K562 (cell line): ENCODE data around the gene MYCBP. TPM values are rescaled to one million over a fixed set of nuclear protein-coding genes. Genes with fewer than 3 reads are reported as not detected.

Experiments used
- GATAD2B ChIP-seq: fragments of 450-650 bp; IDR thresholded peaks from 2 replicates; pipeline ENCODE4 v1.6.1; 2017; ENCODE audit warnings: mild to moderate bottlenecking, borderline replicate concordance
- PYGO2 ChIP-seq: fragments of 450-650 bp; IDR thresholded peaks from 2 replicates; pipeline ENCODE4 v1.6.1; 2016; ENCODE audit warnings: mild to moderate bottlenecking, missing genetic modification characterization, moderate library complexity, missing compliant biosample characterization
- RHOXF2B ChIP-seq: fragments of 250-450 bp; sonication (Bioruptor Pico); conservative IDR thresholded peaks from 2 replicates; pipeline ENCODE4 v1.5.1; 2021
- TARDBP ChIP-seq: fragments of 450-650 bp; IDR thresholded peaks from 2 replicates; pipeline ENCODE4 v1.6.1; 2016
- ZNF184 ChIP-seq: sonication (generic); formaldehyde crosslinking; IDR thresholded peaks from 2 replicates; pipeline ENCODE4 v1.5.0; 2020; ENCODE audit warnings: missing genetic modification reagents
- ZNF696 ChIP-seq: fragments of 250-450 bp; sonication (Bioruptor Pico); conservative IDR thresholded peaks from 2 replicates; pipeline ENCODE4 v1.4.0; 2020; ENCODE audit warnings: mild to moderate bottlenecking, moderate library complexity
- polyA plus RNA-seq, 8 experiments: library from polyadenylated mRNA; depleted of rRNA in 4 of 8; stranded (reverse) in 5 of 8; unstranded in 3 of 8; fragments of >200 nt; fragmentation: Nextera tagmentation in 2 of 8; fragmentation: Illumina TruSeq in 1 of 8; extraction: Ambion mirVana in 2 of 8; extraction: Trizol in 1 of 8; gene quantifications; 2 replicates each; pipeline versions ENCODE4 v1.2.1 to v1.2.3, GENCODE V29; 2011 to 2014; ENCODE audit warnings: inconsistent platforms in 1 of 8, missing spikeins in 1 of 8
- total RNA-seq, 7 experiments: library from RNA; depleted of rRNA in 6 of 7; stranded (reverse); fragments of >200 nt in 6 of 7; fragmentation: Illumina TruSeq in 2 of 7; extraction: Trizol in 2 of 7; gene quantifications; 2 replicates each; pipeline versions ENCODE4 v1.2.1 to v1.2.3, GENCODE V29; 2011 to 2021; ENCODE audit warnings: low replicate concordance in 1 of 7
- TF ChIP-seq, protein P1 (sequence below): fragments of 250-450 bp; sonication (Bioruptor Pico); IDR thresholded peaks from 2 replicates; pipeline ENCODE4 v1.5.0; 2021; ENCODE audit warnings: mild to moderate bottlenecking, borderline replicate concordance
- TF ChIP-seq, protein P2 (sequence below): fragments of 250-450 bp; sonication (Bioruptor Pico); IDR thresholded peaks from 2 replicates; pipeline ENCODE4 v1.4.0; 2020; ENCODE audit warnings: mild to moderate bottlenecking, moderate library complexity, borderline replicate concordance
- TF ChIP-seq, protein P3 (sequence below), 2 experiments: fragments of 450-650 bp; IDR thresholded peaks; 2 replicates each; pipeline ENCODE4 v1.6.1; 2016; ENCODE audit warnings: mild to moderate bottlenecking in 2 of 2, borderline replicate concordance in 1 of 2, low read depth in 1 of 2, moderate library complexity in 1 of 2
- TF ChIP-seq, protein P4 (sequence below): sonication (generic); formaldehyde crosslinking; IDR thresholded peaks from 2 replicates; pipeline ENCODE4 v1.8.0; 2022; ENCODE audit warnings: mild to moderate bottlenecking, missing genetic modification reagents
- TF ChIP-seq, protein P5 (sequence below), 3 experiments: fragments of 200-800 bp in 1 of 3; sonication (Bioruptor generic) in 1 of 3; sonication (generic) in 1 of 3; formaldehyde crosslinking in 1 of 3; IDR thresholded peaks; 2 replicates each; pipeline versions ENCODE4 v1.6.1 to v1.8.0; 2016 to 2022; ENCODE audit warnings: mild to moderate bottlenecking in 2 of 3, missing compliant biosample characterization in 2 of 3, missing genetic modification characterization in 2 of 3, missing genetic modification reagents in 1 of 3

Gene MYCBP
- total and polyA plus RNA-seq, 9 of the 15 experiments (the other 6 are each of a cell fraction or from before 2014, with no cell fraction given) = 32.3 to 253 (median 72.9) TPM

DNA sequence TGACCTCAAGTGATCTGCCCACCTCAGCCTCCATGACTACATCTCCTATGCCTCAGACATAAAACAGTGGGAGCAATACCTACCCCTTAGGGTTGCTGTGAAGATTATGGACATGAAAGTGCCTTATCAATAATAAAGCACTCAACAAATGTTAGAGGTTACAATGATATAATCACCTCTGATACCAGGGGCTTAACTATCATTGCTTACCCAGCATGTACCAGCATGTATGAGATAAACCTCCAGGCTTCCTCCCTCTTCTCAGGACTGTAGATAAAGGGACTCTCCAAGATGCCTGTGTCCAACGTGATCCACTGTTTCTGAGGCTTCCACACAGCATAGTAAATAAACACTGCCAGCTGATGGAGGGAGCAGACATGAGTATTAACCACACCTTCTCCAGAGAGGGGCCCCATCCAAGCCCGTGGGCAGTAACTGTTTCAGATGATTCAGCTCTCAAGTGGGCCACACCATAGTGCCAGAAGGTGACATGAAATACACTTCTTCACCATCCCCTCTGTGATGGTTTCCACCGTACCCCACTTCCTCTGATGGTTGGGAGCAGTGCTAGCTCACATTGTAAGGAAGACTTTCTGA, 42.3 kb upstream of the MYCBP start (continued):
- no peak for TF ChIP-seq ZNF696
- TF ChIP-seq ZNF184 (CRISPR knock-in tag) = no peak
- TF ChIP-seq, protein P1, sequence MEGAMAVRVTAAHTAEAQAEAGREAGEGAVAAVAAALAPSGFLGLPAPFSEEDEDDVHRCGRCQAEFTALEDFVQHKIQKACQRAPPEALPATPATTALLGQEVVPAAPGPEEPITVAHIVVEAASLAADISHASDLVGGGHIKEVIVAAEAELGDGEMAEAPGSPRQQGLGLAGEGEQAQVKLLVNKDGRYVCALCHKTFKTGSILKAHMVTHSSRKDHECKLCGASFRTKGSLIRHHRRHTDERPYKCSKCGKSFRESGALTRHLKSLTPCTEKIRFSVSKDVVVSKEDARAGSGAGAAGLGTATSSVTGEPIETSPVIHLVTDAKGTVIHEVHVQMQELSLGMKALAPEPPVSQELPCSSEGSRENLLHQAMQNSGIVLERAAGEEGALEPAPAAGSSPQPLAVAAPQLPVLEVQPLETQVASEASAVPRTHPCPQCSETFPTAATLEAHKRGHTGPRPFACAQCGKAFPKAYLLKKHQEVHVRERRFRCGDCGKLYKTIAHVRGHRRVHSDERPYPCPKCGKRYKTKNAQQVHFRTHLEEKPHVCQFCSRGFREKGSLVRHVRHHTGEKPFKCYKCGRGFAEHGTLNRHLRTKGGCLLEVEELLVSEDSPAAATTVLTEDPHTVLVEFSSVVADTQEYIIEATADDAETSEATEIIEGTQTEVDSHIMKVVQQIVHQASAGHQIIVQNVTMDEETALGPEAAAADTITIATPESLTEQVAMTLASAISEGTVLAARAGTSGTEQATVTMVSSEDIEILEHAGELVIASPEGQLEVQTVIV (CRISPR knock-in tag) = no peak
- TF ChIP-seq, protein P2, sequence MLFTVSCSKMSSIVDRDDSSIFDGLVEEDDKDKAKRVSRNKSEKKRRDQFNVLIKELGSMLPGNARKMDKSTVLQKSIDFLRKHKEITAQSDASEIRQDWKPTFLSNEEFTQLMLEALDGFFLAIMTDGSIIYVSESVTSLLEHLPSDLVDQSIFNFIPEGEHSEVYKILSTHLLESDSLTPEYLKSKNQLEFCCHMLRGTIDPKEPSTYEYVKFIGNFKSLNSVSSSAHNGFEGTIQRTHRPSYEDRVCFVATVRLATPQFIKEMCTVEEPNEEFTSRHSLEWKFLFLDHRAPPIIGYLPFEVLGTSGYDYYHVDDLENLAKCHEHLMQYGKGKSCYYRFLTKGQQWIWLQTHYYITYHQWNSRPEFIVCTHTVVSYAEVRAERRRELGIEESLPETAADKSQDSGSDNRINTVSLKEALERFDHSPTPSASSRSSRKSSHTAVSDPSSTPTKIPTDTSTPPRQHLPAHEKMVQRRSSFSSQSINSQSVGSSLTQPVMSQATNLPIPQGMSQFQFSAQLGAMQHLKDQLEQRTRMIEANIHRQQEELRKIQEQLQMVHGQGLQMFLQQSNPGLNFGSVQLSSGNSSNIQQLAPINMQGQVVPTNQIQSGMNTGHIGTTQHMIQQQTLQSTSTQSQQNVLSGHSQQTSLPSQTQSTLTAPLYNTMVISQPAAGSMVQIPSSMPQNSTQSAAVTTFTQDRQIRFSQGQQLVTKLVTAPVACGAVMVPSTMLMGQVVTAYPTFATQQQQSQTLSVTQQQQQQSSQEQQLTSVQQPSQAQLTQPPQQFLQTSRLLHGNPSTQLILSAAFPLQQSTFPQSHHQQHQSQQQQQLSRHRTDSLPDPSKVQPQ (CRISPR knock-in tag) = no peak
- TF ChIP-seq TARDBP = no peak
- TF ChIP-seq, protein P3, sequence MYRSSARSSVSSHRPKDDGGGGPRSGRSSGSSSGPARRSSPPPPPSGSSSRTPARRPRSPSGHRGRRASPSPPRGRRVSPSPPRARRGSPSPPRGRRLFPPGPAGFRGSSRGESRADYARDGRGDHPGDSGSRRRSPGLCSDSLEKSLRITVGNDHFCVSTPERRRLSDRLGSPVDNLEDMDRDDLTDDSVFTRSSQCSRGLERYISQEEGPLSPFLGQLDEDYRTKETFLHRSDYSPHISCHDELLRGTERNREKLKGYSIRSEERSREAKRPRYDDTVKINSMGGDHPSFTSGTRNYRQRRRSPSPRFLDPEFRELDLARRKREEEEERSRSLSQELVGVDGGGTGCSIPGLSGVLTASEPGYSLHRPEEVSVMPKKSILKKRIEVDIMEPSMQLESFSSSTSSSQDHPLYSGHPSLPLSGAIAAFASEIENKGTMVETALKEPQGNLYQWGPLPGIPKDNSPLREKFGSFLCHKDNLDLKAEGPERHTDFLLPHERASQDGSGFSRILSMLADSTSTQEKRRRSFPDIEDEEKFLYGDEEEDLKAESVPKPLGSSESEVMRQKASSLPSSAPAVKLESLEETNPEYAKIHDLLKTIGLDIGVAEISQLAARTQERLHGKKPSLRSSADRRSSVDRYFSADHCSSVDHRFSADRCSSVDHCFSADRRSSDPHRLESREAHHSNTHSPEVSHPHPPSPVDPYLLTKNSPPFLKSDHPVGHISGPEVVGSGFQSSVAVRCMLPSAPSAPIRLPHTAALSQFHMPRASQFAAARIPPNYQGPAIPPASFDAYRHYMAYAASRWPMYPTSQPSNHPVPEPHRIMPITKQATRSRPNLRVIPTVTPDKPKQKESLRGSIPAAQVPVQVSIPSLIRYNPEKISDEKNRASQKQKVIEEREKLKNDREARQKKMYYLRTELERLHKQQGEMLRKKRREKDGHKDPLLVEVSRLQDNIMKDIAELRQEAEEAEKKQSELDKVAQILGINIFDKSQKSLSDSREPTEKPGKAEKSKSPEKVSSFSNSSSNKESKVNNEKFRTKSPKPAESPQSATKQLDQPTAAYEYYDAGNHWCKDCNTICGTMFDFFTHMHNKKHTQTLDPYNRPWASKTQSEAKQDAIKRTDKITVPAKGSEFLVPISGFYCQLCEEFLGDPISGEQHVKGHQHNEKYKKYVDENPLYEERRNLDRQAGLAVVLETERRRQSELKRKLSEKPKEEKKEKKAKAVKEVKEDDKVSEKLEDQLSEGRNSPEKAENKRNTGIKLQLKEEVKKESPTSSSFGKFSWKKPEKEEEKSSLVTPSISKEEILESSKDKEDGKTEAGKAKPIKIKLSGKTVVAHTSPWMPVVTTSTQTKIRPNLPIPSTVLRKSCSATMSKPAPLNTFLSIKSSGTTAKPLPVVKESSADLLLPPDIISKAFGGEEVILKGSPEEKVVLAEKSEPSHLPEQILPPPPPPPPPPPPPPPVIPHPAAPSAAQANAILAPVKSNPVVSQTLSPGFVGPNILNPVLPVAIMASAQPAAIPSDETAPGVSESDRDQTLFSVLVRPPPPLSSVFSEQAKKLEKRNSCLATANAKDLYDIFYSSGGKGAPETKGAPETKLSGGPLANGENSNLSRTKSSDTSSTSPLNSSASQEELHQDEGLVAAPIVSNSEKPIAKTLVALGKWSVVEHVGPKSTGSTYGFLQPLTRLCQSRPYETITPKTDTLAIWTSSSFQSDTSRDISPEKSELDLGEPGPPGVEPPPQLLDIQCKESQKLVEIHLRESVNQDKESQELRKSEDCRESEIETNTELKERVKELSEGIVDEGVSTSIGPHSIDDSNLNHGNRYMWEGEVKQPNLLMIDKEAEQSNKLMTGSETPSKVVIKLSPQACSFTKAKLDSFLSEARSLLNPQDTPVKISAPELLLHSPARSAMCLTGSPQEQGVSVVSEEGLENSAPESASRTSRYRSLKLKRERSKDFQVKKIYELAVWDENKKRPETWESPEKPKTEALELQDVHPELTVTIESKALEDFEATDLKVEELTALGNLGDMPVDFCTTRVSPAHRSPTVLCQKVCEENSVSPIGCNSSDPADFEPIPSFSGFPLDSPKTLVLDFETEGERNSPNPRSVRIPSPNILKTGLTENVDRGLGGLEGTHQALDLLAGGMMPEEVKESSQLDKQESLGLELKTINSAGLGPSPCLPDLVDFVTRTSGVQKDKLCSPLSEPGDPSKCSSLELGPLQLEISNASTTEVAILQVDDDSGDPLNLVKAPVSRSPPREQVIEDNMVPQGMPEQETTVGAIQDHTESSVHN (IDR thresholded peaks at IDR 0.05; ENCODE audit: borderline replicate concordance in 1 of 2, low read depth in 1 of 2) = no peak
- no peak for TF ChIP-seq RHOXF2B (CRISPR knock-in tag)
- TF ChIP-seq, protein P4, sequence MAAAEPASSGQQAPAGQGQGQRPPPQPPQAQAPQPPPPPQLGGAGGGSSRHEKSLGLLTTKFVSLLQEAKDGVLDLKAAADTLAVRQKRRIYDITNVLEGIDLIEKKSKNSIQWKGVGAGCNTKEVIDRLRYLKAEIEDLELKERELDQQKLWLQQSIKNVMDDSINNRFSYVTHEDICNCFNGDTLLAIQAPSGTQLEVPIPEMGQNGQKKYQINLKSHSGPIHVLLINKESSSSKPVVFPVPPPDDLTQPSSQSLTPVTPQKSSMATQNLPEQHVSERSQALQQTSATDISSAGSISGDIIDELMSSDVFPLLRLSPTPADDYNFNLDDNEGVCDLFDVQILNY (CRISPR knock-in tag) = no peak
- TF ChIP-seq PYGO2 (tag) = peak; percentile 70; the same call in 1 of the 2 replicates
- peak; percentile 98 for TF ChIP-seq GATAD2B
- TF ChIP-seq, protein P5, sequence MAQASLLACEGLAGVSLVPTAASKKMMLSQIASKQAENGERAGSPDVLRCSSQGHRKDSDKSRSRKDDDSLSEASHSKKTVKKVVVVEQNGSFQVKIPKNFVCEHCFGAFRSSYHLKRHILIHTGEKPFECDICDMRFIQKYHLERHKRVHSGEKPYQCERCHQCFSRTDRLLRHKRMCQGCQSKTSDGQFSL (CRISPR knock-in tag; IDR thresholded peaks at IDR 0.05) = no peak
- TF ChIP-seq, protein P5 (tag; IDR thresholded peaks at IDR 0.05) = no peak
